Testis (tissue), 2 donors: ENCODE data around the gene ZNF222.

ENCODE experiments used
- CTCF ChIP-seq, 3 experiments: fragments of 450-650 bp in 2 of 3; fragments of 200-600 bp in 1 of 3; sonication (generic) in 1 of 3; IDR thresholded peaks; one replicate each; pipeline ENCODE4 v1.5.1; 2016 to 2019; ENCODE audit warnings: antibody characterized with exemption in 3 of 3, mild to moderate bottlenecking in 2 of 3, moderate library complexity in 1 of 3
- POLR2A ChIP-seq: fragments of 450-650 bp; IDR thresholded peaks from one replicate; pipeline ENCODE4 v1.6.1; 2017; ENCODE audit warnings: antibody characterized with exemption, mild to moderate bottlenecking, moderate library complexity

- TF ChIP-seq CTCF (IDR thresholded peaks at IDR 0.05) (no peak), POLR2A (no peak)
Observed at GRCh38 chr19:44025217-44025936, at the start of gene ZNF222.
